GM19193 (cell line): ENCODE data around the gene POLD4.
A peak's percentile ranks its signal among the peaks of the same experiment; 100 is the strongest.

ENCODE experiments used
- POLR2A ChIP-seq: IDR thresholded peaks from 4 replicates; pipeline ENCODE4 v1.6.1; 2011; ENCODE audit not compliant: insufficient read depth, insufficient read length; ENCODE audit errors: extremely low read depth

POLD4 gene

GRCh38 chr11:67375320-67376055 is 22.1 kb upstream of the POLD4 start:
- no peak for TF ChIP-seq POLR2A

- TF ChIP-seq POLR2A: no peak
Observed at GRCh38 chr11:67374571-67375281, 21.4 kb upstream of the POLD4 start.

- TF ChIP-seq POLR2A: no peak
Observed at GRCh38 chr11:67373648-67374570, 20.6 kb upstream of the POLD4 start.

- peak; percentile 37 for TF ChIP-seq POLR2A
Observed at GRCh38 chr11:67372993-67373647, 19.8 kb upstream of the POLD4 start, which contains the start of gene CLCF1. Gene CLCF1, minus strand, starts transcription at chr11:67373598. Its CDS starts 59 bp downstream, at chr11:67373539.

GRCh38 chr11:67372321-67372992 is 19.1 kb upstream of the POLD4 start:
- TF ChIP-seq POLR2A: no peak

- TF ChIP-seq POLR2A: no peak
Observed at GRCh38 chr11:67371911-67372320, 18.6 kb upstream of the POLD4 start.

GRCh38 chr11:67371189-67371910 is 18.0 kb upstream of the POLD4 start:
- no peak for TF ChIP-seq POLR2A

- no peak for TF ChIP-seq POLR2A
Observed at GRCh38 chr11:67370351-67371076, 17.2 kb upstream of the POLD4 start.

GRCh38 chr11:67369801-67370284 is 16.5 kb upstream of the POLD4 start:
- no peak for TF ChIP-seq POLR2A

GRCh38 chr11:67369275-67369674 is 15.9 kb upstream of the POLD4 start:
- TF ChIP-seq POLR2A: no peak

GRCh38 chr11:67368621-67369020 is 15.3 kb upstream of the POLD4 start:
- no peak for TF ChIP-seq POLR2A

GRCh38 chr11:67367761-67368227 is 14.4 kb upstream of the POLD4 start:
- no peak for TF ChIP-seq POLR2A
